OCI-LY7 (cell line): Measurements from ENCODE around the gene PICALM.

Source experiments
- EZH2phosphoT487 ChIP-seq: fragments of 200-600 bp; sonication (generic); IDR thresholded peaks from 2 replicates; pipeline ENCODE4 v1.6.1; 2018; ENCODE audit warnings: low read depth, borderline replicate concordance, mild to moderate bottlenecking, mixed run types, antibody characterized with exemption, low read length, moderate library complexity, mixed read lengths
- TF ChIP-seq, protein P1 (sequence below): fragments of 200-600 bp; sonication (generic); conservative IDR thresholded peaks from 2 replicates; pipeline ENCODE4 v1.5.1; 2014; ENCODE audit warnings: mild to moderate bottlenecking, antibody characterized with exemption, low read length, moderate library complexity, mixed read lengths

- TF ChIP-seq, protein P1, sequence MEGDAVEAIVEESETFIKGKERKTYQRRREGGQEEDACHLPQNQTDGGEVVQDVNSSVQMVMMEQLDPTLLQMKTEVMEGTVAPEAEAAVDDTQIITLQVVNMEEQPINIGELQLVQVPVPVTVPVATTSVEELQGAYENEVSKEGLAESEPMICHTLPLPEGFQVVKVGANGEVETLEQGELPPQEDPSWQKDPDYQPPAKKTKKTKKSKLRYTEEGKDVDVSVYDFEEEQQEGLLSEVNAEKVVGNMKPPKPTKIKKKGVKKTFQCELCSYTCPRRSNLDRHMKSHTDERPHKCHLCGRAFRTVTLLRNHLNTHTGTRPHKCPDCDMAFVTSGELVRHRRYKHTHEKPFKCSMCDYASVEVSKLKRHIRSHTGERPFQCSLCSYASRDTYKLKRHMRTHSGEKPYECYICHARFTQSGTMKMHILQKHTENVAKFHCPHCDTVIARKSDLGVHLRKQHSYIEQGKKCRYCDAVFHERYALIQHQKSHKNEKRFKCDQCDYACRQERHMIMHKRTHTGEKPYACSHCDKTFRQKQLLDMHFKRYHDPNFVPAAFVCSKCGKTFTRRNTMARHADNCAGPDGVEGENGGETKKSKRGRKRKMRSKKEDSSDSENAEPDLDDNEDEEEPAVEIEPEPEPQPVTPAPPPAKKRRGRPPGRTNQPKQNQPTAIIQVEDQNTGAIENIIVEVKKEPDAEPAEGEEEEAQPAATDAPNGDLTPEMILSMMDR = no peak
- TF ChIP-seq EZH2phosphoT487 = no peak
Measured at GRCh38 chr11:86040919-86041850, 27.7 kb downstream of the PICALM start.
